Posterior vena cava (tissue), 2 donors: ENCODE results near the gene FLACC1. TPM values are rescaled to one million over a fixed set of nuclear protein-coding genes. Genes with fewer than 3 reads are reported as not detected.
"Not testable (repeated sequence)": the region's sequence is repeated elsewhere in the genome, so short reads cannot be mapped to it uniquely, and the experiment has no call there.

ENCODE experiments used
- DNase-seq: peaks from one replicate; pipeline ENCODE4 v3.0.0-alpha.2; 2020; ENCODE audit warnings: low spot score
- intact Hi-C, 2 donors: fragments of 100-400 bp; cut with DNase I; formaldehyde crosslinking; loops; one replicate each; pipeline versions ENCODE4 v1.14.1 to v1.14.2; 2022 to 2023
- long read RNA-seq, 2 donors: library from polyadenylated mRNA; unstranded; transcript quantifications; one replicate each; pipeline ENCODE4 v2.0.0, GENCODE V29; 2020 to 2021
- total RNA-seq, 2 donors: library from RNA; stranded (reverse); fragmentation: NEBNext Ultra II Directional; extraction: Animal tissue kit (Norgen Biotek cat#: 25700); gene quantifications; one replicate each; pipeline ENCODE4 v1.2.1, GENCODE V29; 2021
- donor health status: DM: yes; HTN: yes; CAD: no.
- donor health status: DM: yes; HTN: yes; CAD: no.

The FLACC1 gene
- 1 to 10 TPM; 2.4 to 4.3 TPM for total RNA-seq
- long read RNA-seq, donor 1, partial matches to known transcripts, result 0 of 1 reads
- long read RNA-seq, donor 1, other reads (novel, unspliced or antisense), result 1 of 1 reads
- long read RNA-seq, donor 2, result 0 reads

- DNase-seq, result no peak
- intact Hi-C loops, result no loop called here
These were observed at the start of gene FLACC1 for GRCh38 chr2:201357221-201357620. FLACC1 (minus strand) TSS chr2:201357345; CDS start chr2:201351404, 5,941 bp downstream.

- intact Hi-C loops, result loop anchor here in 1 of 2 donors (5.0 kb wide), 1 partner anchor 46 kb away; the partner anchor contains the start of genes STRADB and TRAK2
- DNase-seq, result no peak
These were observed 49.0 kb upstream of the FLACC1 start for GRCh38 chr2:201406077-201406662.

GRCh38 chr2:201404699-201405280, 47.6 kb upstream of the FLACC1 start:
- DNase-seq, result no peak
- intact Hi-C loops, result loop anchor here in 1 of 2 donors (5.0 kb wide), 1 partner anchor 48 kb away; the partner anchor contains the start of genes STRADB and TRAK2

GRCh38 chr2:201403880-201404279, 46.7 kb upstream of the FLACC1 start:
- intact Hi-C loops, result no loop called here
- DNase-seq, result no peak

GRCh38 chr2:201402651-201403562, 45.8 kb upstream of the FLACC1 start:
- DNase-seq, result no peak
- intact Hi-C loops, result no loop called here

- DNase-seq, result no peak
- intact Hi-C loops, result no loop called here
These were observed 44.7 kb upstream of the FLACC1 start for GRCh38 chr2:201401815-201402214.

- intact Hi-C loops, result no loop called here
- DNase-seq, result no peak
These were observed 39.5 kb upstream of the FLACC1 start for GRCh38 chr2:201396595-201396994.

- no peak for DNase-seq
- intact Hi-C loops, result no loop called here
These were observed 26.0 kb upstream of the FLACC1 start for GRCh38 chr2:201383136-201383535.

- intact Hi-C loops, result no loop called here
- DNase-seq, result no peak
These were observed 21.6 kb upstream of the FLACC1 start for GRCh38 chr2:201378496-201379397.

GRCh38 chr2:201377218-201377617, 20.1 kb upstream of the FLACC1 start:
- no peak for DNase-seq
- intact Hi-C loops, result no loop called here

GRCh38 chr2:201369775-201370174, 12.6 kb upstream of the FLACC1 start:
- no peak for DNase-seq
- intact Hi-C loops, result loop anchor here (5.0 to 10.0 kb wide), 3 partner anchors 125 to 878 kb away; no protein-coding TSS in a partner anchor

- not testable (repeated sequence) for DNase-seq
- intact Hi-C loops, result loop anchor here (5.0 to 10.0 kb wide), 3 partner anchors 125 to 878 kb away; no protein-coding TSS in a partner anchor
These were observed 12.2 kb upstream of the FLACC1 start for GRCh38 chr2:201369318-201369717.

GRCh38 chr2:201366146-201366545, 9.0 kb upstream of the FLACC1 start:
- intact Hi-C loops, result loop anchor here (5.0 to 10.0 kb wide), 3 partner anchors 121 to 881 kb away; no protein-coding TSS in a partner anchor

GRCh38 chr2:201363857-201364560, 6.9 kb upstream of the FLACC1 start:
- DNase-seq, result no peak
- intact Hi-C loops, result loop anchor here (10.0 kb wide), 2 partner anchors 119 to 129 kb away; no protein-coding TSS in a partner anchor

More at GRCh38 chr2:201366146-201366545, 9.0 kb upstream of the FLACC1 start:
- DNase-seq, result no peak

- intact Hi-C loops, result loop anchor here (10.0 kb wide), 2 partner anchors 118 to 128 kb away; no protein-coding TSS in a partner anchor
- DNase-seq, result no peak
These were observed 5.3 kb upstream of the FLACC1 start for GRCh38 chr2:201362396-201362795.

- intact Hi-C loops, result loop anchor here (10.0 kb wide), 2 partner anchors 116 to 126 kb away; no protein-coding TSS in a partner anchor
These were observed 4.1 kb upstream of the FLACC1 start for GRCh38 chr2:201361078-201361733.

GRCh38 chr2:201360256-201360655, 3.1 kb upstream of the FLACC1 start:
- DNase-seq, result no peak
- intact Hi-C loops, result loop anchor here (10.0 kb wide), 2 partner anchors 115 to 125 kb away; no protein-coding TSS in a partner anchor

More at GRCh38 chr2:201361078-201361733, 4.1 kb upstream of the FLACC1 start:
- no peak for DNase-seq
